Heart right ventricle (tissue), 16 donors: Measurements from ENCODE around the gene PABPC1L. TPM values are rescaled to one million over a fixed set of nuclear protein-coding genes. Genes with fewer than 3 reads are reported as not detected.

Experiments
- ATAC-seq, 8 donors: fragments of 200-7000 bp; cut with Tn5 transposase; one replicate each; pipeline ENCODE4 v1.9.1; 2020; ENCODE audit warnings: mild to moderate bottlenecking in 8 of 8, moderate library complexity in 8 of 8, moderate number of reproducible peaks in 1 of 8
- DNase-seq, 2 donors: peaks; one replicate each; pipeline ENCODE4 v3.0.0-alpha.2; 2020
- H3K27ac ChIP-seq, 10 donors: fragments of 200-600 bp; sonication (generic) in 2 of 10; one replicate each; pipeline versions ENCODE4 v1.5.0 to v1.8.0; 2020 to 2022; ENCODE audit warnings: mild to moderate bottlenecking in 3 of 10
- H3K27me3 ChIP-seq, 7 donors: fragments of 200-600 bp; one replicate each; pipeline ENCODE4 v1.8.0; 2021 to 2022; ENCODE audit warnings: mild to moderate bottlenecking in 2 of 7
- H3K36me3 ChIP-seq, 9 donors: fragments of 200-600 bp; sonication (generic) in 1 of 9; one replicate each; pipeline versions ENCODE4 v1.5.0 to v1.8.0; 2020 to 2022; ENCODE audit warnings: mild to moderate bottlenecking in 2 of 9
- H3K4me1 ChIP-seq, 9 donors: fragments of 200-600 bp; sonication (generic) in 1 of 9; one replicate each; pipeline versions ENCODE4 v1.5.0 to v1.8.0; 2020 to 2022; ENCODE audit warnings: mild to moderate bottlenecking in 4 of 9
- H3K4me3 ChIP-seq, 10 donors: fragments of 200-600 bp; sonication (generic) in 2 of 10; one replicate each; pipeline versions ENCODE4 v1.5.0 to v1.8.0; 2020 to 2022; ENCODE audit warnings: mild to moderate bottlenecking in 7 of 10, moderate library complexity in 2 of 10
- H3K9me3 ChIP-seq, 11 donors: fragments of 200-600 bp in 10 of 11; sonication (generic) in 2 of 11; one replicate each; pipeline versions ENCODE4 v1.5.0 to v1.8.0; 2013 to 2022; ENCODE audit warnings: mild to moderate bottlenecking in 2 of 11, control low read depth in 1 of 11, moderate library complexity in 1 of 11
- WGBS, 2 donors: extraction: QIAGEN DNeasy Blood & Tissue Kit; methylation state at CpG; one replicate each; pipeline ENCODE4 v1.1.7; 2013; ENCODE audit warnings: inconsistent platforms in 1 of 2; 5-methylcytosine and 5-hydroxymethylcytosine counted together
- intact Hi-C, 10 donors: fragments of 100-400 bp; cut with DNase I; formaldehyde crosslinking; loops; one replicate each; pipeline versions ENCODE4 v1.11.1 to v1.14.2; 2022
- polyA plus RNA-seq, 2 donors: library from polyadenylated mRNA; stranded (reverse); fragments of 200-250 nt; gene quantifications; one replicate each; pipeline ENCODE4 v1.2.3, GENCODE V29; 2013
- total RNA-seq, 10 donors: library from RNA; stranded (reverse); fragmentation: NEBNext Ultra II Directional in 3 of 10; extraction: Animal tissue kit (Norgen Biotek cat#: 25700) in 3 of 10; gene quantifications; one replicate each; pipeline versions ENCODE4 v1.2.1 to v1.2.4, GENCODE V29; 2021 to 2023
- TF ChIP-seq, protein P1 (sequence below), 9 donors: fragments of 200-600 bp; sonication (generic) in 2 of 9; IDR thresholded peaks; one replicate each; pipeline versions ENCODE4 v1.5.0 to v1.8.0; 2021 to 2022; ENCODE audit warnings: antibody characterized with exemption in 9 of 9, mild to moderate bottlenecking in 5 of 9, moderate library complexity in 1 of 9
- donor health status: Arrhythmogenic right ventricular cardiomyopathy.
- donor health status: ischemic (EF 13 %, LVEDD 7.1; RV severe dilation, severe dysfunction).
- donor health status: healthy with polysubstance abuse.
- donor health status: DM: no; HTN: yes; CAD: no.
- donor health status: DM: no; HTN: no; CAD: no.
- donor health status: ischemic (EF 25% LVEDD 6.9; RV normal size, moderate dysfunction).
- donor health status: ischemic (EF 25% LVEDD 5.7; RV mildly dilated, moderate dysfunction).
- donor health status: healthy.
- donor health status: DM: yes; HTN: yes; CAD: no.
- donor health status: Ischemic cardiomyopathy.
- donor health status: ischemic (EF 35%, LVEDD 5.7; RV mildly dilated, moderate dysfunction).
- donor health status: nonischemic (EF 11% LVEDD 7.7; RV severe dilation, severe dysfunction).
- donor health status: DM: yes; HTN: yes; CAD: no.
- donor health status: PGD.
- donor health status: ischemic (EF 29% LVEDD 5.4; RV normal size, mild dysfunction).
- donor health status: nonischemic (EF 23%, LVEDD 6.1; RV moderate dilation, normal function).

PABPC1L gene
- total and polyA plus RNA-seq, 12 donors, result 0.89 to 14.3 (median 1.9) TPM

- H3K4me1 ChIP-seq, result peaks cover 0 to 18% (median 12%) of the 10 kb centered on the region in 9 donors
- intact Hi-C loops, result no loop called here
- no peak overlapping the region for H3K4me3 ChIP-seq
- ATAC-seq (no peak), DNase-seq (no peak)
- H3K9me3 ChIP-seq, result no peaks in the 10 kb centered on the region
- no peak overlapping the region for H3K27ac ChIP-seq
- TF ChIP-seq, protein P1, sequence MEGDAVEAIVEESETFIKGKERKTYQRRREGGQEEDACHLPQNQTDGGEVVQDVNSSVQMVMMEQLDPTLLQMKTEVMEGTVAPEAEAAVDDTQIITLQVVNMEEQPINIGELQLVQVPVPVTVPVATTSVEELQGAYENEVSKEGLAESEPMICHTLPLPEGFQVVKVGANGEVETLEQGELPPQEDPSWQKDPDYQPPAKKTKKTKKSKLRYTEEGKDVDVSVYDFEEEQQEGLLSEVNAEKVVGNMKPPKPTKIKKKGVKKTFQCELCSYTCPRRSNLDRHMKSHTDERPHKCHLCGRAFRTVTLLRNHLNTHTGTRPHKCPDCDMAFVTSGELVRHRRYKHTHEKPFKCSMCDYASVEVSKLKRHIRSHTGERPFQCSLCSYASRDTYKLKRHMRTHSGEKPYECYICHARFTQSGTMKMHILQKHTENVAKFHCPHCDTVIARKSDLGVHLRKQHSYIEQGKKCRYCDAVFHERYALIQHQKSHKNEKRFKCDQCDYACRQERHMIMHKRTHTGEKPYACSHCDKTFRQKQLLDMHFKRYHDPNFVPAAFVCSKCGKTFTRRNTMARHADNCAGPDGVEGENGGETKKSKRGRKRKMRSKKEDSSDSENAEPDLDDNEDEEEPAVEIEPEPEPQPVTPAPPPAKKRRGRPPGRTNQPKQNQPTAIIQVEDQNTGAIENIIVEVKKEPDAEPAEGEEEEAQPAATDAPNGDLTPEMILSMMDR (IDR thresholded peaks at IDR 0.05), result no peak
- no peaks in the 10 kb centered on the region for H3K27me3 ChIP-seq
- 93 to 97% methylated on average over 2 of the region's 2 CpGs for WGBS, 2 donors
- H3K36me3 ChIP-seq, result peaks cover 0 to 41% (median 7%) of the 10 kb centered on the region in 9 donors
Observed at GRCh38 chr20:44912189-44912588, 2.3 kb downstream of the PABPC1L start.

DNA sequence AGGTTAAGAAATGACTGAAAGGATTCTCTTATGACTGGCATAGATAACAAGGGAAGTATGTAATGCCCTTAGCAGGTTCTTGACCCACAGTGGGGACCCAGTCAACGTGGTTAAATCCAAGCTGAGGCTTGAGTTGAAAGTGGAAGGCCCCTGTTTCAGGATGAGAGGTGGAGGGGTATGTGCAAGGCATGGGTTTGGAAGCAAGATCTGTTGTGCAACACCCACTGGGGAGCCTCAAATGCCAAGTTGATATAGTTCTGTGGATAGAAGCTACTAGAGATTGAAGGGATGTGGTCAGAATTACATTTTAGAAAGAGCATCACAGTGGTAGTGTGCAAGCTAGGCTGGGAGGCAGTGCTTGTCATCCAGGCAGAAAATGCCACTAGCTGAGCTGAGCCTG lies 5.1 kb downstream of the PABPC1L start:
- H3K27me3 ChIP-seq, result no peaks in the 10 kb centered on the region
- ATAC-seq (no peak), DNase-seq (no peak)
- intact Hi-C loops, result no loop called here
- H3K4me3 ChIP-seq, result no peak overlapping the region
- H3K4me1 ChIP-seq, result peaks cover 0 to 10% (median 7%) of the 10 kb centered on the region in 9 donors
- H3K9me3 ChIP-seq, result no peaks in the 10 kb centered on the region
- peaks cover 0 to 31% (median 0%) of the 10 kb centered on the region in 9 donors for H3K36me3 ChIP-seq
- 83 to 86% methylated on average over 1 of the region's 1 CpG for WGBS, 2 donors
- no peak overlapping the region for H3K27ac ChIP-seq
- TF ChIP-seq, protein P1 (IDR thresholded peaks at IDR 0.05), result no peak

DNA sequence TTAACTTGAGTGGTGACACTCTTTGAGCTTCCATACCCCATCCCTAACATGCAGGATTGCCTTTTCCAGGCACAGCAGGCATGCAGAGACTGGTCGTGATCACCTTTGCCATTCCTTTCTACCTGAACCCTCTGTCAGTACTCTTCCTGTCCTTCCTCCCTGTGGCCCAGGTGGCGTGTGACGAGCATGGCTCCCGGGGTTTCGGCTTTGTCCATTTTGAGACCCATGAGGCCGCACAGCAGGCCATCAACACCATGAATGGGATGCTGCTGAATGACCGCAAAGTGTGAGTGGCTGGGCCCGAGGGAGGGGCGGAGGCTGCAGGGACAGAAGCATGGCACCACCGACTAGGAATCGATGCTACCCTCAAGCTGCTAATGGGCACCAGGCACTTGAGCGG lies 6.7 kb downstream of the PABPC1L start:
- ATAC-seq (no peak), DNase-seq (no peak)
- TF ChIP-seq, protein P1 (IDR thresholded peaks at IDR 0.05), result no peak
- no peak overlapping the region for H3K27ac ChIP-seq
- H3K36me3 ChIP-seq, result peaks cover 0 to 33% (median 0%) of the 10 kb centered on the region in 9 donors
- H3K4me1 ChIP-seq, result no peaks in the 10 kb centered on the region
- H3K27me3 ChIP-seq, result no peaks in the 10 kb centered on the region
- no peak overlapping the region for H3K4me3 ChIP-seq
- WGBS, 2 donors, result 94 to 96% methylated on average over 12 of the region's 12 CpGs
- intact Hi-C loops, result no loop called here
- no peaks in the 10 kb centered on the region for H3K9me3 ChIP-seq

GRCh38 chr20:44917399-44917798 lies 7.5 kb downstream of the PABPC1L start:
- no peaks in the 10 kb centered on the region for H3K4me1 ChIP-seq
- TF ChIP-seq, protein P1 (IDR thresholded peaks at IDR 0.05), result no peak
- H3K4me3 ChIP-seq, result no peak overlapping the region
- no peaks in the 10 kb centered on the region for H3K27me3 ChIP-seq
- ATAC-seq (no peak), DNase-seq (no peak)
- no peaks in the 10 kb centered on the region for H3K9me3 ChIP-seq
- H3K27ac ChIP-seq, result no peak overlapping the region
- 99% methylated on average over 2 of the region's 2 CpGs for WGBS, 2 donors
- intact Hi-C loops, result no loop called here
- peaks cover 0 to 37% (median 0%) of the 10 kb centered on the region in 9 donors for H3K36me3 ChIP-seq
